Breast epithelium (tissue), 3 donors: ENCODE data around the gene DYNLL2.

ENCODE experiments used
- POLR2AphosphoS5 ChIP-seq, 3 donors: sonication (generic); formaldehyde crosslinking; IDR thresholded peaks; one replicate each; pipeline ENCODE4 v1.6.1; 2017; ENCODE audit warnings: antibody characterized with exemption in 3 of 3
- TF ChIP-seq, protein P1 (sequence below), 3 donors: fragments of 450-650 bp; IDR thresholded peaks; one replicate each; pipeline ENCODE4 v1.5.1; 2016 to 2017; ENCODE audit warnings: antibody characterized with exemption in 3 of 3, mild to moderate bottlenecking in 3 of 3, moderate library complexity in 3 of 3

DNA sequence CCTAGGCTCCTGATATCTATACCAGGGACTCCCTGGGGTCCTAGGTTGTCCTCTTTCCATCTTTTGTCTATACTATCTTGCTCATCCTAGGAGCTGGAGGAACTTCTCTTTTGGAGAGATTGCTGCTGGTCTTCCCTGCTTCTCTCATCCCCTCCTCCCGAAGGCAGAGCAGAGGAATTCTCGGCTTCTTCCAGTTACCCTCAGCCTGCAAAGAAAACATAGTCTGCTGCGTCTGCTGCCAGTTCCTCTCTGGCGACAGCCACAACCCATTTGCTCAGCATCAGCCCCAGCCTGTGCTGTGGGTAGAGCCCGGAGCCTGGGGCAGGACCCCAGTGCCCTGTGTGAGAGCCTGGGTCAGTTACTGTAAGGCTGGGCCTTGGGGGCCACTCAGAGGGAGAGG is 21.5 kb upstream of the DYNLL2 start:
- no peak for TF ChIP-seq POLR2AphosphoS5 (IDR thresholded peaks at IDR 0.05)
- TF ChIP-seq, protein P1, sequence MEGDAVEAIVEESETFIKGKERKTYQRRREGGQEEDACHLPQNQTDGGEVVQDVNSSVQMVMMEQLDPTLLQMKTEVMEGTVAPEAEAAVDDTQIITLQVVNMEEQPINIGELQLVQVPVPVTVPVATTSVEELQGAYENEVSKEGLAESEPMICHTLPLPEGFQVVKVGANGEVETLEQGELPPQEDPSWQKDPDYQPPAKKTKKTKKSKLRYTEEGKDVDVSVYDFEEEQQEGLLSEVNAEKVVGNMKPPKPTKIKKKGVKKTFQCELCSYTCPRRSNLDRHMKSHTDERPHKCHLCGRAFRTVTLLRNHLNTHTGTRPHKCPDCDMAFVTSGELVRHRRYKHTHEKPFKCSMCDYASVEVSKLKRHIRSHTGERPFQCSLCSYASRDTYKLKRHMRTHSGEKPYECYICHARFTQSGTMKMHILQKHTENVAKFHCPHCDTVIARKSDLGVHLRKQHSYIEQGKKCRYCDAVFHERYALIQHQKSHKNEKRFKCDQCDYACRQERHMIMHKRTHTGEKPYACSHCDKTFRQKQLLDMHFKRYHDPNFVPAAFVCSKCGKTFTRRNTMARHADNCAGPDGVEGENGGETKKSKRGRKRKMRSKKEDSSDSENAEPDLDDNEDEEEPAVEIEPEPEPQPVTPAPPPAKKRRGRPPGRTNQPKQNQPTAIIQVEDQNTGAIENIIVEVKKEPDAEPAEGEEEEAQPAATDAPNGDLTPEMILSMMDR (IDR thresholded peaks at IDR 0.05): no peak
